ENCODE results near the gene PNMA3.
"Not testable (repeated sequence)": the region's sequence is repeated elsewhere in the genome, so short reads cannot be mapped to it uniquely, and the experiment has no call there.

- not testable (repeated sequence) for TF ChIP-seq CTCF, POLR2A (IDR thresholded peaks at IDR 0.05)
Observed at GRCh38 chrX:153026501-153026900, 29.8 kb upstream of the PNMA3 start.
